Fibroblast of villous mesenchyme (primary cell): Measurements from ENCODE around the gene AGT. TPM values are rescaled to one million over a fixed set of nuclear protein-coding genes. Genes with fewer than 3 reads are reported as not detected.

Experiments
- DNase-seq: peaks from one replicate; pipeline ENCODE4 v3.0.0-alpha.2; 2010; ENCODE audit warnings: low read depth
- H3K4me3 ChIP-seq: 2 replicates; pipeline ENCODE4 v1.5.1; 2011; ENCODE audit warnings: low read depth, mild to moderate bottlenecking, low read length
- total RNA-seq: library from RNA; depleted of rRNA; stranded (reverse); fragments of >200 nt; gene quantifications from 2 replicates; pipeline ENCODE4 v1.2.3, GENCODE V29; 2012
- TF ChIP-seq, protein P1 (sequence below): IDR thresholded peaks from 2 replicates; pipeline ENCODE4 v1.5.1; 2012; ENCODE audit warnings: low read depth, mild to moderate bottlenecking, low read length; ENCODE audit not compliant: insufficient read depth

Gene AGT
- total RNA-seq, 1 donor: not detected

DNA sequence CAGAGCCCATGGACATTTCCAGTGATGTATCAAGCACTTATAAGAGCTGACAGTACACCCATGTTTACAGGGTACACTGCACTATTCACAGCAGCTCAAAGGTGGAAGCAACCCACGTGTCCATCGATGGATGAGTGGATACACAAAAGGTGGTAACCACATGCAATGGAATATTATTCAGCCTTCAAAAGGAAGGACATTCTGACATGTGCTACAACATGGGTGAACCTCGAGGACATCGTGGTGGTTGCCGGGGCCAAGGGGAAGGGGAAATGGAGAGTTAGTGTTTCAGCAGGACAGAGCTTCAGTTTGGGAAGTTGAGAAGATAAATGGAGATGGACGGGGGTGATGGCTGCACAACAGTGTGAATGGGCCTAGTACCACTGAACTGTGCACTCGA is 9.1 kb downstream of the AGT start:
- DNase-seq: no peak

DNA sequence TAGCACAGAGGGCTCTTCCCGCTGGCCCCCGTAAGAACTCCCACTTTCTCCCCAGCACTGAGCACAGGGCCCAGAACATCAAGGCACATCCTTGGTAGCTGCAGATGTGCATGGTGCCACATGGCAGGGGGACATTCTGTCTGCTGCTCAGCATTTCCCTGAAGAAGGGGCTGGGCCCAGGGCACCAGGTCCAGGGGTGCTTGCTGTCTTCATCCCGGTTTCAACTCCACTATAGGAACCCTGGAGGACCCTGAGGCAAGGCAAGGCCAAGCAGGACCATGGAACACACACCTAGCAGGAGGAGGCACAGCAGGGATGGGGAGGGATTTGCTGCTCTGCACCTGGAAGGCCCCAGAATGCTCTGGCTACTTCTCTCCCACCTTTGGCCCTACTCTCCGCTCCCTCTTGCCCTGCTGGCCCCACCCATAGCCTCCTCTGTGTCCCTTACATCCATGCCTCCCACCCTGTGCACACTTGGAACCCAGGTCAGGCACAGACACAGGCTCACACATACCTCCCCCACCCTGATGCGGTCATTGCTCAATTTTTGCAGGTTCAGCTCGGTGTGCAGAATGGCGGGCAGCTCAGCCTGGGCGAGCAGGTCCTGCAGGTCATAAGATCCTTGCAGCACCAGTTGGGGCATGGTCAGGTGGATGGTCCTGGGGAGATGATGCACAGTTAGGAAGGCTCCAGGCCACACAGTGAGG is 10.1 kb downstream of the AGT start:
- TF ChIP-seq, protein P1, sequence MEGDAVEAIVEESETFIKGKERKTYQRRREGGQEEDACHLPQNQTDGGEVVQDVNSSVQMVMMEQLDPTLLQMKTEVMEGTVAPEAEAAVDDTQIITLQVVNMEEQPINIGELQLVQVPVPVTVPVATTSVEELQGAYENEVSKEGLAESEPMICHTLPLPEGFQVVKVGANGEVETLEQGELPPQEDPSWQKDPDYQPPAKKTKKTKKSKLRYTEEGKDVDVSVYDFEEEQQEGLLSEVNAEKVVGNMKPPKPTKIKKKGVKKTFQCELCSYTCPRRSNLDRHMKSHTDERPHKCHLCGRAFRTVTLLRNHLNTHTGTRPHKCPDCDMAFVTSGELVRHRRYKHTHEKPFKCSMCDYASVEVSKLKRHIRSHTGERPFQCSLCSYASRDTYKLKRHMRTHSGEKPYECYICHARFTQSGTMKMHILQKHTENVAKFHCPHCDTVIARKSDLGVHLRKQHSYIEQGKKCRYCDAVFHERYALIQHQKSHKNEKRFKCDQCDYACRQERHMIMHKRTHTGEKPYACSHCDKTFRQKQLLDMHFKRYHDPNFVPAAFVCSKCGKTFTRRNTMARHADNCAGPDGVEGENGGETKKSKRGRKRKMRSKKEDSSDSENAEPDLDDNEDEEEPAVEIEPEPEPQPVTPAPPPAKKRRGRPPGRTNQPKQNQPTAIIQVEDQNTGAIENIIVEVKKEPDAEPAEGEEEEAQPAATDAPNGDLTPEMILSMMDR: no peak
- no peak for DNase-seq
- no peak overlapping the region for H3K4me3 ChIP-seq

More for the DNA sequence above, 9.1 kb downstream of the AGT start:
- TF ChIP-seq, protein P1: no peak
- no peak overlapping the region for H3K4me3 ChIP-seq

DNA sequence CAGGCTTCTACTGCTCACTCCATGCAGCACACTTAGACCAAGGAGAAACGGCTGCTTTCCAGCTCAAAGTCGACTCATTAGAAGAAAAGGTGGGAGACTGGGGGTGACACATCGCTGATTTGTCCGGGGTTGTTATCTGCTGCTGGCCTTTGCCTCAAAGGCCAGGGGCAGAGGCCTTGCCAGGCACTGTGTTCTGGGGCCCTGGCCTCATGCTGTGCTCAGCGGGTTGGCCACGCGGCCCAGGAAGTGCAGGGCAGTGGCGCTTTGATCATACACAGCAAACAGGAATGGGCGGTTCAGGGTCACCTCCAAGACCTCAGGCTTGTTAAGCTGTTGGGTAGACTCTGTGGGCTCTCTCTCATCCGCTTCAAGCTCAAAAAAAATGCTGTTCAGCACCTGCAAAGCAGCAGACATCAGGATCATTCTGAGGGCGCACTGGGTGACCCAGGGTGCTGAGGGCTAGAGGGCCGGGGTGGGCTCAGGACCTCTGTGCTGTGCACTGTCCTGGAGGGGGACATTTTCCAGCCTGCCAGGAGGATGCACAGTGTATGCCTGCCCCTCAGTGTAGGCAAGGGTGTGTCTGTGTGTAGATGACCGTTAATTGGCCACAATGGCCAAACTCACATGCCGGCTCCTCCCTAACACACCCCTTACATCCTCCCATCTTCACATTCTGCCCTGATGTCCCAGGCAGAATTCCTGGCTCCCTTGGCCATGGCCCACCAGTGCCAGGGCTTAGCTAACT is 10.8 kb downstream of the AGT start:
- DNase-seq: no peak
- no peak overlapping the region for H3K4me3 ChIP-seq
- TF ChIP-seq, protein P1: no peak

DNA sequence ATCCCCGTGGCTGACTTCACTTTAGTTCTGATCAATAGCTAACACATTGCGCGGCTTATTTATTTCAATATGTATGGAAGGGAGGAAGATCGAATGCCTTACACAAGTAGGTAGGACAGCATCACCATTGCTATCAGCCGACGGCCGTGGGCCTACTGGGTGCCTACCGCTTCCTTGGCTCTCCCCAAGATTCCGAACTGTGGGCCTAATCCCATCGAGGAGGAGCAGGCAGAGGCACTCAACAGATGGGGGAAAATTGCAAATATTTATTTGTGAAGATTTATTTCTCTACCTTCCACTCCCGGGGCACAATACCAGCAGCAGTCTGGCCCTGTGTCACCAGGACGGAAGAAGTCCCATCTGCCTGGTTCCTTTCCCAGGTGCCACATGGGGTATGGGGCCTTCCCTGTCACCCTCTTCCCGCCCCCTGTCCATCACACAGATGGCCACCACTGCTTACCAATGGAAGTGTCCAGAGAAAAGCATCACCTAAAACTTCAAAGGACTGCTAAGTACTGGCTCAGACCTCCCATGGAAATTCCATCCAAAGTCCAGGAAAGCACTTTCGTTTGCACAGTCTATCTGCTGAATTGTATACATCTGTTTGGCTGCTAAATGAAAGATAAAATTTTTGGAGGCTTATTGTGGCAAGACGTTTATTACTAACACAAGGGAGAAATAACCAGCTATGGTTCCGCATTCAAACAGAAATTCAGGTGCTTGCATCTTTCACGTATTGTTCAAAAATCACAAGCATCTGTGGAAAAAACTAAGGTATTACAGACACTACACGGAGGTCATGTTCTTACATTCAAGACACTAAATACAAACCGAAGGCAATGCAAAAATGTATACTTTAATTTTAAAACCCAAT is 11.8 kb downstream of the AGT start:
- no peak for DNase-seq
- H3K4me3 ChIP-seq: no peak overlapping the region
- TF ChIP-seq, protein P1: no peak

DNA sequence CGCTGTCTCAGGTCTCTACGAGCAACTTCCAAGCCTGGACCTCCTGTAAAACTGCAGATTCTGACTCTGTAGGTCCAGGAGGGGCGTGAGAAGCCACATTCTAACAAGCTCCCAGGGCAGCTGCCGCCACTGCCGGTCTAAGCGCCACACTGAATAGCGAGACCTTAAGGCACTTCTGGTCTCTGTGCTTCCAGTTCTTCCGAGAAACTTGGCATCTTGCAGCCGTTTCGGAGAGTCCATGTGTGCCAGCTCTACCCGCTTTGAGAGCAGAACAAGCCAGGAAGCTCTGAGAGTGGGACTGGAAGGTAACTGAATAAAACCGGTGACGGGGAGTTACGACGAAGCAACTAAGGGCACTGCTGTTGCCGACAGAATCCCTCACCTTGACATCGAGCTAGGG is 12.5 kb downstream of the AGT start:
- DNase-seq: no peak
- no peak overlapping the region for H3K4me3 ChIP-seq
- TF ChIP-seq, protein P1: no peak

DNA sequence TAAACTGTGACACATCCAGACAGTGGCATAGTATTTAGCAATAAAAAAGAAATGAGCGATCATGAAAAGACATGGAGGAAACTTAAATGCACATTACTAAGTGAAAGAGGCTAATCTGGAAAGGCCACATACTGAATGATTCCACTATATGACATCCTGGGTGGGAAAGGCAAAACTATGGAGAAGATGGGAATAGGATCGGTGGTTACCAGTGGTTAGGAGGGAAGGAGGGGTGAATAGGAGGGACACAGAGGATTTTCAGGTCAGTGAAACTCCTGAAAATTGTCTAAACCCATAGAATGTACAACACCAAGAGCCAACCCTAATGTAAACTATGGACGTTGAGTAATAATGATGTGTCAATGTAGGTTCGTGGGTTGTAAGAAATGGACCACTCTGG is 13.8 kb downstream of the AGT start:
- no peak overlapping the region for H3K4me3 ChIP-seq
- TF ChIP-seq, protein P1: no peak
- DNase-seq: no peak
